Thymus (tissue), 11 donors: ENCODE data around the gene FRAS1. TPM values are rescaled to one million over a fixed set of nuclear protein-coding genes. Genes with fewer than 3 reads are reported as not detected.
"Not testable (repeated sequence)": the region's sequence is repeated elsewhere in the genome, so short reads cannot be mapped to it uniquely, and the experiment has no call there.

ENCODE experiments used
- DNase-seq, 9 donors: peaks; one replicate each; pipeline ENCODE4 v3.0.0-alpha.2; 2013; ENCODE audit warnings: low spot score in 9 of 9, low read depth in 6 of 9, missing footprints in 1 of 9
- H3K27ac ChIP-seq, 2 donors: one replicate each; pipeline ENCODE4 v1.5.1; 2013; ENCODE audit warnings: control low read depth in 1 of 2, low read depth in 1 of 2, low read length in 1 of 2, mild to moderate bottlenecking in 1 of 2, moderate library complexity in 1 of 2
- H3K27me3 ChIP-seq, 2 donors: one replicate each; pipeline ENCODE4 v1.5.1; 2013; ENCODE audit warnings: low read length in 1 of 2; ENCODE audit not compliant: control insufficient read depth in 2 of 2, insufficient read depth in 1 of 2
- H3K36me3 ChIP-seq, 2 donors: one replicate each; pipeline ENCODE4 v1.5.1; 2013; ENCODE audit warnings: low read length in 1 of 2, mild to moderate bottlenecking in 1 of 2, moderate library complexity in 1 of 2; ENCODE audit not compliant: control insufficient read depth in 2 of 2, insufficient read depth in 2 of 2
- H3K4me1 ChIP-seq, 2 donors: one replicate each; pipeline ENCODE4 v1.5.1; 2013; ENCODE audit warnings: low read length in 2 of 2; ENCODE audit not compliant: control insufficient read depth in 2 of 2, insufficient read depth in 2 of 2
- H3K4me3 ChIP-seq, 2 donors: one replicate each; pipeline ENCODE4 v1.5.1; 2013; ENCODE audit warnings: low read length in 2 of 2, control low read depth in 1 of 2, mild to moderate bottlenecking in 1 of 2
- H3K9me3 ChIP-seq, 2 donors: one replicate each; pipeline ENCODE4 v1.5.1; 2013; ENCODE audit warnings: low read length in 1 of 2, mild to moderate bottlenecking in 1 of 2; ENCODE audit not compliant: control insufficient read depth in 2 of 2, insufficient read depth in 1 of 2
- WGBS: extraction: QIAGEN DNeasy Blood & Tissue Kit; methylation state at CpG from one replicate; pipeline ENCODE4 v1.1.7; 2013; 5-methylcytosine and 5-hydroxymethylcytosine counted together
- polyA plus RNA-seq: library from polyadenylated mRNA; stranded (reverse); fragments of 200-250 nt; gene quantifications from one replicate; pipeline ENCODE4 v1.2.3, GENCODE V29; 2013
- total RNA-seq: library from RNA; stranded (reverse); fragments of 120-200 nt; gene quantifications from one replicate; pipeline ENCODE4 v1.2.4, GENCODE V29; 2013
- donor health status: healthy.

Gene FRAS1
- total and polyA plus RNA-seq, 2 donors, result 1.0 to 1.6 TPM

DNA sequence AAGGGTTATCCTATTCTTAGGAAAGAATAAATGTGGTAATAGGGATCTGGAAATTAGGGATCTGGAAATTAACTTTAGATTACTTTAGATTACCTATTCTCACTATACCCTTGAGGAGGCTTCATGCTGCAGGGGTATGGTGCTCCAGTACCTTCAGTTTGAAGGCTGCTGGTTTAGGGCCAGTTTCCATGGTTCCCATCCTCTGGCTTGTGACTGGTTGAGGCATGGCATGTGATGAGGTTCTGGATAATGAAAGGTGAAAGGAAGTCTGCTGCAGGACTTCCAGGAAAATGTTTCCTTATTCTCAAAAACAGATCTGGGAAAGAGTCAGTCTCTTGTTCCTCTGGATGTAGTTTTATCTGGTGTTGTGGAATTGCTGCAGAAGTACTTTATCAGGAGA lies 25.9 kb downstream of the FRAS1 start:
- no peaks in the 10 kb centered on the region for H3K9me3 ChIP-seq
- DNase-seq, result no peak
- H3K4me1 ChIP-seq, result no peaks in the 10 kb centered on the region
- H3K4me3 ChIP-seq, result no peak overlapping the region
- H3K36me3 ChIP-seq, result no peaks in the 10 kb centered on the region
- no peaks in the 10 kb centered on the region for H3K27me3 ChIP-seq
- no peak overlapping the region for H3K27ac ChIP-seq

DNA sequence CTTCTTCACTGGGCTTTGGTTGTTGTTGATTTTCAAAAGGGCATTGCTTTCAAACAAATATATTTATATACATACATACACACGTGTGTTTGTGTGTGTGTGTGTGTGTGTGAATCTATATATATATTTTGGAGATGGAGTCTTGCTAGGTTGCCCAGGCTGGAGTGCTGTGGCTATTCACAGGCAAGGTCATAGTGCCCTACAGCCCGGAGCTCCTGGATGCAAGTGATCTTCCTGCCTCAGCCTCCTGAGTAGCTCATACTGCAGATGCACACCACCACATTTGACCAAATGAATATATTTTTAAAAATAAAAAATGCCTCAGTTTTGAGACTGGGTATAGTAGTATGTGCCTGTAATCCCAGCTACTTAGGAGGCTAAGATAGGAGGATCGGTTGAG lies 34.4 kb downstream of the FRAS1 start:
- Histone ChIP-seq H3K27me3 (no peaks in the 10 kb centered on the region), H3K27ac (no peak overlapping the region), H3K4me3 (no peak overlapping the region), H3K4me1 (no peaks in the 10 kb centered on the region), H3K36me3 (no peaks in the 10 kb centered on the region), H3K9me3 (peaks cover 0 to 2% of the 10 kb centered on the region in 2 donors)
- WGBS, result 98% methylated on average over 3 of the region's 3 CpGs
- DNase-seq, result no peak

DNA sequence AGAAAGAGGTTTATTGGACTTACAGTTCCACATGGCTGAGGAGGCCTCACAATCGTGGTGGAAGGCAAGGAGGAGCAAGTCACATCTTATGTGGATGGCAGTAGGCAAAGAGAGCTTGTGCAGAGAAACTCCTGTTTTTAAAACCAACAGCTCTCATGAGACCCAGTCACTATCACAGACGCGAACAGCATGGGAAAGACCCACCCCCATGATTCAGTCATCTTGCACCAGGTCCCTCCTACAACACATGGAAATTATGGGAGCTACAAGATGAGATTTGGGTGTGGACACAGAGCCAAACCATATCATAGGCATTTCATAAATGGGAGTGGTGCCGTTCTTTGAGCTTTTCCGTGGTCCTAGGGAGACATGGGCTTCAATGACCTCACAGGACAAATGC lies 35.2 kb downstream of the FRAS1 start:
- H3K4me3 ChIP-seq, DNase-seq, H3K36me3 ChIP-seq, H3K27ac ChIP-seq, H3K27me3 ChIP-seq, H3K9me3 ChIP-seq, H3K4me1 ChIP-seq: not testable (repeated sequence)
- 95% methylated on average over 5 of the region's 5 CpGs for WGBS

DNA sequence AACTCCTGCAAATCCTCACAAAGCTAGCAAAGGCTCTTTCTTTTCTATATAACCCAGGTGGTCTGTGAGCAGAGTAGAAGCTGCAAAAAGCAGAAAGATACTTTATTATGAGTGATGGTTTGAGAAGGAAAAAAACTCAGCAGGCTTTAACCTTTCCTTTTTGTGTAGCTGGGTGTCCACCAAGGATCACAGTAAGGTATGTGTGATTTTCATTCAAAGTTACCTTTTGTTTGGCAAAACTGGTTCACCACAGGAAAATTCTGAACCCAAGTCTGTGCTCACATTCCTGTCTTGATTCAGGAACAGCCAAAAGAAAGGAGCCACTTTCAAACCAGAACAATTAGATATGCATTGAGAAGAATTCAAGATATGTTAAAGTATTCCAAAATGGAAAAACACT lies 35.7 kb downstream of the FRAS1 start:
- H3K9me3 ChIP-seq, result peaks cover 0 to 3% of the 10 kb centered on the region in 2 donors
- H3K36me3 ChIP-seq, result no peaks in the 10 kb centered on the region

DNA sequence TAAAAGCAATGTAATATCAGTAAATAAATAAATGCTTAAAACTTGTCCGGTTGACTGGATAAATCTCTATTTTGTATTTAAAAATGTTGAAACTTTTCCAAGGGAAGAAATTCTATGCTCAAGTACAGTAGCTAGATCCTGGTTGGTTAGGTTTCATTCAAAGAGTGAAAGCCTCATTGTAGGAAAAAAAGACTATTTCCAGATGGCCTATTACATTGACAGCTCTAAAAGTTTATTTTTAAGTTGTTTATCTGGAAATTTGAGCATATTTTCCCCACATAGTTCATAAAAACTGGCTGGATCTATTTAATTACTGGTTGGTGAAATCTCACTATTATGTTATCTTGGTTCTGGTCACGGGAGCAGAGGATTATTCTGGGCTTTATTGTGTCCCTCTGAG lies 38.0 kb downstream of the FRAS1 start:
- DNase-seq, result no peak
- no peak overlapping the region for H3K27ac ChIP-seq
- 94% methylated on average over 2 of the region's 2 CpGs for WGBS
- H3K36me3 ChIP-seq, result no peaks in the 10 kb centered on the region
- no peaks in the 10 kb centered on the region for H3K27me3 ChIP-seq
- no peaks in the 10 kb centered on the region for H3K4me1 ChIP-seq
- H3K9me3 ChIP-seq, result peaks cover 0 to 3% of the 10 kb centered on the region in 2 donors
- H3K4me3 ChIP-seq, result no peak overlapping the region

More for the DNA sequence above, 35.7 kb downstream of the FRAS1 start:
- H3K27ac ChIP-seq, result no peak overlapping the region
- H3K4me1 ChIP-seq, result no peaks in the 10 kb centered on the region
- H3K4me3 ChIP-seq, result no peak overlapping the region
- DNase-seq, result no peak
- H3K27me3 ChIP-seq, result no peaks in the 10 kb centered on the region

DNA sequence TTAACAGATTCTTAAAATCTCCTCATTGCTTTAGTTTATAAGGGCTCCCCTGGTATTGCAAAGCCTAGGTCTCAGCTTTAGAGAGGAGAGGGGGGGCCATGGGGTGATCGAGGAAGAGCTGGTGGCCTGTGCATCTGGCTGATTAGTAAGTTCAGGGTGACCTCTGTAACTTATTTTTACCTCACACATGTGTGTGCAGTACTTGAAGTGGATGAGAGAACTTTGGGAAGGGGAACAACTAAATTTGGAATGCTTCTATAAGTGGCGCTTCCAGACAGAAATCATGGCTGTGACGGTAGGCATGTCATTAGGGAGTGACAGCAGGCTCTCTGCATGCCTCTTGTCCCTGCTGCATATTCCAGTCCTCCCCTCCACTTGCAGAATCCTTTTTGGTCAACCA lies 41.9 kb downstream of the FRAS1 start:
- WGBS, result 95% methylated on average over 3 of the region's 3 CpGs
- H3K4me1 ChIP-seq, result no peaks in the 10 kb centered on the region
- H3K27ac ChIP-seq, result no peak overlapping the region
- H3K36me3 ChIP-seq, result no peaks in the 10 kb centered on the region
- H3K9me3 ChIP-seq, result peaks cover 0 to 3% of the 10 kb centered on the region in 2 donors
- no peak for DNase-seq
- H3K4me3 ChIP-seq, result no peak overlapping the region
- H3K27me3 ChIP-seq, result no peaks in the 10 kb centered on the region

DNA sequence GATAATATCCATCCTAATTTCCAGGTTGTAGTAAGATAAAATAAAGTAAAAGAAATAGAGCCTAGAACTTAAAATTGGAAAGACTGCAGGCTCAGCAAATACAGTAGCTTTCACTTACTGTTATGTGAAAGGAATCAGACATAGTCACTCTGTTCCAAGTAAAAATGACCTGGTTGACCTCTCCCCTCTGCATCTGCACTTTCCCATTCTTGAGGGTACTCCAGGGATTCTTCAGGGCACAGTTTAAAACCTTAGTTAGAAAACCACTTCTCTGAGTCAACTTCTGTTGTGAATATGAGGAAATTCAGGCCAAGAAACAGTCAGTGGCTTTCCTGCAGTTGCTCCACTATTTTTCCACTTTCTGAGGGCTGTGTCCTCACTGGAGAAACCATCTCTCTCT lies 42.9 kb downstream of the FRAS1 start:
- H3K27ac ChIP-seq, result no peak overlapping the region
- no peaks in the 10 kb centered on the region for H3K27me3 ChIP-seq
- DNase-seq, result no peak
- peaks cover 0 to 3% of the 10 kb centered on the region in 2 donors for H3K9me3 ChIP-seq
- no peak overlapping the region for H3K4me3 ChIP-seq
- H3K4me1 ChIP-seq, result no peaks in the 10 kb centered on the region
- no peaks in the 10 kb centered on the region for H3K36me3 ChIP-seq

DNA sequence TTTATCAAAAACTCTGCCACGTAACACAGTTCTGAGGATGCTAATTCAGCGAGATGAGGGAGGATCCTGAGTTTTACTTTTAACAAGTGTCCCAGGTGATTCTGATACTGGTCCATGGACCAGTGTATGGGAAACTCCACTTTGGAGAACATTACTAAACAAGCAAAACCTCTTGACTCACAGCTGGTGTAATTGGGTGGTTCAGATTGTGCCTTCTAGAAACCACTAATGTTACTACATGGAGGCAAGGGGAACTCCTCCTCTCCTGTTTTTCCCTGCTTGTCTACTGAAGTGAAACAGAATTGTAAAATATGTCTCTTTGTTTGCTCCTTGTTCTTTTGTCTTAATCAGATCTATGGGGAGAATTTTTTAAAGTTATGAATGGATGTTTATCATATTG lies 62.6 kb downstream of the FRAS1 start:
- no peak for DNase-seq
- Histone ChIP-seq H3K4me3 (no peak overlapping the region), H3K4me1 (no peaks in the 10 kb centered on the region), H3K9me3 (no peaks in the 10 kb centered on the region), H3K27me3 (no peaks in the 10 kb centered on the region), H3K27ac (no peak overlapping the region), H3K36me3 (no peaks in the 10 kb centered on the region)
- 98% methylated on average over 2 of the region's 2 CpGs for WGBS

DNA sequence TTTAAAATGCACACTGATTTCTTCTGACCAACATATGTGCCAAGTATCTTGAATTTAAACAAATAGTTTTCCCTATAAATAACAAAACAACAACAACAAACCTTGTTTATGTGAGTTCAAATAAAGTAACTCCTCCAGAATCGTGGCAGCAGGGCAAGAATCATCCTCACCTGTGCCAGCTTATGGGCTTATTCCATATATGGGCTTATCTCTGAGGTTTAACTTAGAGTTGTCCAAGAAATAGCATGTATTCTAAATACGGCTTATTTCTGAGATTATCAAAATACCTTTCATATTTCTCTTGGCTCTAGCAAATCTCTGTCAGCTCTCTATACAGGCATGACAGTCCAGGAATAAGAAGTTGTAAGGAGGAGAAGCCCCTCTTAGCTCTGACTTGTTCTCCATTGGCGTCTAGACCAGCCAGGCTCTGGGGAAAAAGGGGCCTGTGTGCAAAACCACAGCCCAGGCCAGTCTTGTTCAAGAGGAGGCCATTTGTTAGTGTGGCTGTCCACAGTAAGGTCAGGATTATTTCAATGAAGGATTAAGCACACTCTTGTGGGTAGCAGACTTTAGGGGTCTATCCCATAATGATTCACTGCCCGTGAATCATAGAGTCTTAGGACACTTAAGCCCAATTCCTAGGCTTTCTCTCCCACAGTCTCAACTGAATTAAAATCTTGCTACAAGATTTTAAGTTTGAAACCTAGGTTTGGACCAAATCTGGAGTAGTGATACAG lies 63.2 kb downstream of the FRAS1 start:
- 88% methylated on average over 4 of the region's 4 CpGs for WGBS
- DNase-seq, result no peak
- H3K4me1 ChIP-seq, result no peaks in the 10 kb centered on the region
- no peak overlapping the region for H3K4me3 ChIP-seq
- no peak overlapping the region for H3K27ac ChIP-seq
- no peaks in the 10 kb centered on the region for H3K27me3 ChIP-seq
- no peaks in the 10 kb centered on the region for H3K9me3 ChIP-seq
- H3K36me3 ChIP-seq, result no peaks in the 10 kb centered on the region
